Body of pancreas (tissue), 4 donors: Measurements from ENCODE around the gene FGF2. TPM values are rescaled to one million over a fixed set of nuclear protein-coding genes. Genes with fewer than 3 reads are reported as not detected.

Experiments
- ATAC-seq: fragments of 150-250 bp; one replicate; pipeline ENCODE4 v1.9.1; 2016
- DNase-seq, 4 donors: peaks; one replicate each; pipeline ENCODE4 v3.0.0-alpha.2; 2019
- H3K27ac ChIP-seq, 4 donors: fragments of 200-600 bp; sonication (generic); 1 replicate in 3 of 4; 2 replicates in 1 of 4; pipeline versions ENCODE4 v1.5.1 to v1.6.1; 2016 to 2019; ENCODE audit warnings: mild to moderate bottlenecking in 1 of 4, mixed read lengths in 1 of 4, moderate library complexity in 1 of 4
- H3K27me3 ChIP-seq, 2 donors: fragments of 200-600 bp; sonication (generic); one replicate each; pipeline ENCODE4 v1.6.0; 2016; ENCODE audit warnings: mild to moderate bottlenecking in 1 of 2
- H3K36me3 ChIP-seq, 2 donors: fragments of 200-600 bp; sonication (generic); replicated peaks in 1 of 2; 2 replicates each; pipeline ENCODE4 v1.5.1; 2016; ENCODE audit warnings: low read depth in 2 of 2; ENCODE audit not compliant: insufficient read depth in 1 of 2
- H3K4me1 ChIP-seq: fragments of 200-600 bp; sonication (generic); one replicate; pipeline ENCODE4 v1.6.0; 2016
- H3K4me3 ChIP-seq, 2 donors: fragments of 200-600 bp; sonication (generic); 1 replicate in 1 of 2; 2 replicates in 1 of 2; pipeline ENCODE4 v1.5.1; 2016 to 2019
- H3K9me3 ChIP-seq, 3 donors: fragments of 200-600 bp; sonication (generic); 1 replicate in 2 of 3; 2 replicates in 1 of 3; pipeline ENCODE4 v1.5.1; 2016
- POLR2A ChIP-seq, 3 donors: fragments of 450-650 bp; IDR thresholded peaks; one replicate each; pipeline ENCODE4 v1.6.1; 2016; ENCODE audit warnings: antibody characterized with exemption in 3 of 3, mild to moderate bottlenecking in 2 of 3
- WGBS, 2 donors: methylation state at CpG; one replicate each; pipeline ENCODE4 v1.1.5; 2017; 5-methylcytosine and 5-hydroxymethylcytosine counted together
- intact Hi-C: fragments of 100-400 bp; cut with DNase I; formaldehyde crosslinking; loops from one replicate; pipeline ENCODE4 v1.15.1; 2023
- total RNA-seq, 2 donors: library from RNA; depleted of rRNA; stranded (reverse); fragments of >200 nt; gene quantifications; one replicate each; pipeline ENCODE4 v1.1.0, GENCODE V29; 2016
- TF ChIP-seq, protein P1 (sequence below), 7 experiments: fragments of 450-650 bp in 4 of 7; fragments of 200-600 bp in 3 of 7; sonication (generic) in 3 of 7; IDR thresholded peaks; one replicate each; pipeline ENCODE4 v1.5.1; 2016 to 2019; ENCODE audit warnings: antibody characterized with exemption in 7 of 7

FGF2 gene
- total RNA-seq, 2 donors from 2014 or later = 1.8 to 2.3 TPM

DNA sequence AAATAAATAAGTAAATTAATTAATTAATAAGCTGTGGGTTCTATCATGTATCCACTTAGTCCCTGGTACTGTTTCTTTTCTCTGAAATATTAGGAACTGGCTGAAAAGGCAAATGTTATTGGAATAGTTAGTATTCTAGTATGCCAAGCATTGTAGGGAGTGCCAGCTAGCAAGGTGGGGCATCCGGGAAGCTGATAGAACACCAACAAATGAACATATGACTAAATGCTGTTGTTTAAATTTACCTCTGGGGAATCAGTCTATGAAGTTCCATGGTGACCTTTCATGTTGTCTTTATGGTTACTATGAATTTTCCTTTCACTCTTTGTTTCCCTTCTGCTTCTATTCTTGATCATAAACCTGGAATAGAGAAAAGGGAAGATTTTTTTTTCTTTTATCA, 63.1 kb downstream of the FGF2 start:
- H3K4me1 ChIP-seq = no peaks in the 10 kb centered on the region
- ATAC-seq (no peak), DNase-seq (no peak)
- TF ChIP-seq POLR2A (IDR thresholded peaks at IDR 0.05) = no peak
- TF ChIP-seq, protein P1, sequence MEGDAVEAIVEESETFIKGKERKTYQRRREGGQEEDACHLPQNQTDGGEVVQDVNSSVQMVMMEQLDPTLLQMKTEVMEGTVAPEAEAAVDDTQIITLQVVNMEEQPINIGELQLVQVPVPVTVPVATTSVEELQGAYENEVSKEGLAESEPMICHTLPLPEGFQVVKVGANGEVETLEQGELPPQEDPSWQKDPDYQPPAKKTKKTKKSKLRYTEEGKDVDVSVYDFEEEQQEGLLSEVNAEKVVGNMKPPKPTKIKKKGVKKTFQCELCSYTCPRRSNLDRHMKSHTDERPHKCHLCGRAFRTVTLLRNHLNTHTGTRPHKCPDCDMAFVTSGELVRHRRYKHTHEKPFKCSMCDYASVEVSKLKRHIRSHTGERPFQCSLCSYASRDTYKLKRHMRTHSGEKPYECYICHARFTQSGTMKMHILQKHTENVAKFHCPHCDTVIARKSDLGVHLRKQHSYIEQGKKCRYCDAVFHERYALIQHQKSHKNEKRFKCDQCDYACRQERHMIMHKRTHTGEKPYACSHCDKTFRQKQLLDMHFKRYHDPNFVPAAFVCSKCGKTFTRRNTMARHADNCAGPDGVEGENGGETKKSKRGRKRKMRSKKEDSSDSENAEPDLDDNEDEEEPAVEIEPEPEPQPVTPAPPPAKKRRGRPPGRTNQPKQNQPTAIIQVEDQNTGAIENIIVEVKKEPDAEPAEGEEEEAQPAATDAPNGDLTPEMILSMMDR (IDR thresholded peaks at IDR 0.05) = no peak
- 58 to 69% methylated on average over 1 of the region's 1 CpG for WGBS, 2 donors
- H3K9me3 ChIP-seq = no peaks in the 10 kb centered on the region
- H3K27ac ChIP-seq = no peak overlapping the region
- no peaks in the 10 kb centered on the region for H3K27me3 ChIP-seq
- H3K36me3 ChIP-seq = no peaks in the 10 kb centered on the region
- H3K4me3 ChIP-seq = no peak overlapping the region
- intact Hi-C loops = no loop called here

DNA sequence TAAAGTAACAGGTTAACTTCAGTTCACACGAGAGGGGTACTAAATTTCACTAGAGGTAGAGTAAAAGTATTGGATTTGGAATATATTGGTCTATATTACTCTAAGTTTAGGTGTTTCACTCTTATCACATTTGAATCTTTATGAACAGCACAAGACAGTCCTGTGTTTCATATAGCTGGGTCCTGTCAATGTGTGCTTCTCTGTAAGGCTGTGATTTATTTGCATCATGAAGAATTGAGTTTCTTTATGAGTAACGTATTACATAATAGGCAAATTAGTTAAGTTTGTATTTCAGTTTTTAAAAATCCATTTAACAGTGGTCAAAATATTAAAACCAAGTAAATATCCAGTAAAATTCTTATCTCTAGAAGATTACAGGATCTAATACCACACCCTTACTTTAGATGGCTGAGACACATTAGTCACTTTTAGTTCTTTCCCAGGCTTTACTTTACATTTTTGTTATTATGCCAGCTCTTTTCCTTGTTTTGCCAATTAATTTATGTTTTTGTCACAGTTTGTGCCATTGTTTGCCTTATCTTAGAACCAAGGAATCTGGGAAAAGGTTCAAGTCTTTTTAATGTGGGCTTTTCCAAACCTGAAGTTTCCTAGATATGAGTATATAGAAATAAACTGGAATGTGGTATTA, 63.6 kb downstream of the FGF2 start:
- Histone ChIP-seq H3K4me1 (no peaks in the 10 kb centered on the region), H3K9me3 (no peaks in the 10 kb centered on the region), H3K36me3 (no peaks in the 10 kb centered on the region), H3K4me3 (no peak overlapping the region), H3K27ac (no peak overlapping the region), H3K27me3 (no peaks in the 10 kb centered on the region)
- no peak for ATAC-seq
- no peak for DNase-seq
- intact Hi-C loops = no loop called here
- WGBS, 2 donors = 62 to 64% methylated on average over 2 of the region's 2 CpGs
- TF ChIP-seq, protein P1 (IDR thresholded peaks at IDR 0.05) = no peak
- no peak for TF ChIP-seq POLR2A (IDR thresholded peaks at IDR 0.05)

DNA sequence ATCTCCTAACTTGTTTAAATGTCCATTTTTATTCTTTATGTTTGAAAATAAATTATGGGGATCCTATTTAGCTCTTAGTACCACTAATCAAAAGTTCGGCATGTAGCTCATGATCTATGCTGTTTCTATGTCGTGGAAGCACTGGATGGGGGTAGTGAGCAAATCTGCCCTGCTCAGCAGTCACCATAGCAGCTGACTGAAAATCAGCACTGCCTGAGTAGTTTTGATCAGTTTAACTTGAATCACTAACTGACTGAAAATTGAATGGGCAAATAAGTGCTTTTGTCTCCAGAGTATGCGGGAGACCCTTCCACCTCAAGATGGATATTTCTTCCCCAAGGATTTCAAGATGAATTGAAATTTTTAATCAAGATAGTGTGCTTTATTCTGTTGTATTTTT, 68.2 kb downstream of the FGF2 start:
- intact Hi-C loops = no loop called here
- no peak overlapping the region for H3K27ac ChIP-seq
- no peak for DNase-seq

DNA sequence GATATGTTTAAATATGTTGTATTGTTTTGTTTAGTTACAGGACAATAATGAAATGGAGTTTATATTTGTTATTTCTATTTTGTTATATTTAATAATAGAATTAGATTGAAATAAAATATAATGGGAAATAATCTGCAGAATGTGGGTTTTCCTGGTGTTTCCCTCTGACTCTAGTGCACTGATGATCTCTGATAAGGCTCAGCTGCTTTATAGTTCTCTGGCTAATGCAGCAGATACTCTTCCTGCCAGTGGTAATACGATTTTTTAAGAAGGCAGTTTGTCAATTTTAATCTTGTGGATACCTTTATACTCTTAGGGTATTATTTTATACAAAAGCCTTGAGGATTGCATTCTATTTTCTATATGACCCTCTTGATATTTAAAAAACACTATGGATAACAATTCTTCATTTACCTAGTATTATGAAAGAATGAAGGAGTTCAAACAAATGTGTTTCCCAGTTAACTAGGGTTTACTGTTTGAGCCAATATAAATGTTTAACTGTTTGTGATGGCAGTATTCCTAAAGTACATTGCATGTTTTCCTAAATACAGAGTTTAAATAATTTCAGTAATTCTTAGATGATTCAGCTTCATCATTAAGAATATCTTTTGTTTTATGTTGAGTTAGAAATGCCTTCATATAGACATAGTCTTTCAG, 68.8 kb downstream of the FGF2 start:
- TF ChIP-seq POLR2A (IDR thresholded peaks at IDR 0.05) = no peak
- TF ChIP-seq, protein P1 (IDR thresholded peaks at IDR 0.05) = no peak
- H3K4me3 ChIP-seq = no peak overlapping the region
- H3K27ac ChIP-seq = no peak overlapping the region
- DNase-seq = no peak
- H3K4me1 ChIP-seq = no peaks in the 10 kb centered on the region
- H3K36me3 ChIP-seq = no peaks in the 10 kb centered on the region
- H3K27me3 ChIP-seq = no peaks in the 10 kb centered on the region
- 58 to 65% methylated on average over 1 of the region's 1 CpG for WGBS, 2 donors
- H3K9me3 ChIP-seq = no peaks in the 10 kb centered on the region
- intact Hi-C loops = no loop called here
- ATAC-seq = no peak

More for the DNA sequence above, 68.2 kb downstream of the FGF2 start:
- Histone ChIP-seq H3K9me3 (no peaks in the 10 kb centered on the region), H3K4me1 (no peaks in the 10 kb centered on the region), H3K4me3 (no peak overlapping the region), H3K36me3 (no peaks in the 10 kb centered on the region), H3K27me3 (no peaks in the 10 kb centered on the region)
- no peak for ATAC-seq
- whole genome bisulfite sequencing, 2 donors = 92% methylated on average over 3 of the region's 3 CpGs
- TF ChIP-seq, protein P1 (IDR thresholded peaks at IDR 0.05) = no peak
- TF ChIP-seq POLR2A (IDR thresholded peaks at IDR 0.05) = no peak

DNA sequence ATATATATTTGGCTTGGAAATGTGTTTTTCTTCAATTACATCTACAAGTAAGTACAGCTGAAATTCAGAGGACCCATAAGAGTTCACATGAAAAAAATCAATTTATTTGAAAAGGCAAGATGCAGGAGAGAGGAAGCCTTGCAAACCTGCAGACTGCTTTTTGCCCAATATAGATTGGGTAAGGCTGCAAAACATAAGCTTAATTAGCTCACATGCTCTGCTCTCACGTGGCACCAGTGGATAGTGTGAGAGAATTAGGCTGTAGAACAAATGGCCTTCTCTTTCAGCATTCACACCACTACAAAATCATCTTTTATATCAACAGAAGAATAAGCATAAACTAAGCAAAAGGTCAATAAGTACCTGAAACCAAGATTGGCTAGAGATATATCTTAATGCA, 69.6 kb downstream of the FGF2 start:
- TF ChIP-seq, protein P1 (IDR thresholded peaks at IDR 0.05) = no peak
- TF ChIP-seq POLR2A (IDR thresholded peaks at IDR 0.05) = no peak
- Histone ChIP-seq H3K27ac (no peak overlapping the region), H3K4me3 (no peak overlapping the region), H3K36me3 (no peaks in the 10 kb centered on the region), H3K9me3 (no peaks in the 10 kb centered on the region), H3K27me3 (no peaks in the 10 kb centered on the region), H3K4me1 (no peaks in the 10 kb centered on the region)
- 50 to 88% methylated on average over 1 of the region's 1 CpG for WGBS, 2 donors
- DNase-seq (no peak), ATAC-seq (no peak)
- intact Hi-C loops = no loop called here
